Medulla oblongata (tissue), 1 donor: ENCODE data around the gene C10orf90.
"Not testable (repeated sequence)": the region's sequence is repeated elsewhere in the genome, so short reads cannot be mapped to it uniquely, and the experiment has no call there.

Source experiments
- DNase-seq: peaks from one replicate; pipeline ENCODE4 v3.0.0-alpha.2; 2015; ENCODE audit errors: extremely low spot score

C10orf90 gene

GRCh38 chr10:126392469-126392868 lies 278.0 kb downstream of the C10orf90 start:
- DNase-seq = no peak

- DNase-seq = no peak
These were observed 278.4 kb downstream of the C10orf90 start for GRCh38 chr10:126392068-126392467.

GRCh38 chr10:126391192-126391885 lies 279.2 kb downstream of the C10orf90 start:
- peak; percentile 60 for DNase-seq

- DNase-seq = no peak
These were observed 280.2 kb downstream of the C10orf90 start for GRCh38 chr10:126390324-126390723.

- peak; percentile 33 for DNase-seq
These were observed 282.3 kb downstream of the C10orf90 start, which contains the start of gene ADAM12 for GRCh38 chr10:126387931-126388911. ADAM12 (minus strand) TSS chr10:126388477; CDS start chr10:126388145, 332 bp downstream.

- peak; percentile 60 for DNase-seq
These were observed 283.2 kb downstream of the C10orf90 start for GRCh38 chr10:126387041-126387921.

- no peak for DNase-seq
These were observed 286.1 kb downstream of the C10orf90 start for GRCh38 chr10:126384269-126384873.

GRCh38 chr10:126380352-126381076 lies 290.0 kb downstream of the C10orf90 start:
- no peak for DNase-seq

GRCh38 chr10:126379166-126379565 lies 291.3 kb downstream of the C10orf90 start:
- DNase-seq = not testable (repeated sequence)

- no peak for DNase-seq
These were observed 293.5 kb downstream of the C10orf90 start for GRCh38 chr10:126376956-126377355.

- no peak for DNase-seq
These were observed 294.5 kb downstream of the C10orf90 start for GRCh38 chr10:126375926-126376554.

- no peak for DNase-seq
These were observed 295.2 kb downstream of the C10orf90 start for GRCh38 chr10:126375299-126375698.
